Measurements from ENCODE around the gene RBM17.
"Not testable (repeated sequence)": the region's sequence is repeated elsewhere in the genome, so short reads cannot be mapped to it uniquely, and the experiment has no call there.

The RBM17 gene

DNA sequence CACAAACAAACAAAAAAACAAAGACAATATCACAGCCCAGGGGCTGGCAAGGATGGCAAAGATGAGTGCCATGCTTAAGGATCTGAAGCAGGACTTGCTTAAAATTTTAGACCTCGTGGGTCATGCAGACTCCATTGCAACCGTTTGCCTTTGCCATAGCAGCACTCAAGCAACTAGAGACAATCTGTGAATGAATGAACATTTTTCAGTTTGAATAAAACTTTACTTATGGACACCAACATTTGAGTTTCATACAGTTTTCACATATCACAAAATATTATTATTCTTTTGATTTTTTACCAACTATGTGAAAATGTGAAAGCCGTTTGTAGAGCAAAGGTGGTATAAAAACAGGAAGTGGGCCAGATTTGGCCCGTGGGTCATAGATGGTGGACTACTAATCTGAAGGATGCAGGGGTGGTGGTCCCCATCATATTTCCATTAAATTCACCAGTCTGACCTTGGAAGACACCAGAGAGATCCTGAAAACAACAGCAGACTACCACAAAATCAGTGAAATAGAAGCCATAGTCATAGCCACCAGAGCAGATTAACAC lies 8.3 kb upstream of the RBM17 start:
- DNase-seq, result no peak

DNA sequence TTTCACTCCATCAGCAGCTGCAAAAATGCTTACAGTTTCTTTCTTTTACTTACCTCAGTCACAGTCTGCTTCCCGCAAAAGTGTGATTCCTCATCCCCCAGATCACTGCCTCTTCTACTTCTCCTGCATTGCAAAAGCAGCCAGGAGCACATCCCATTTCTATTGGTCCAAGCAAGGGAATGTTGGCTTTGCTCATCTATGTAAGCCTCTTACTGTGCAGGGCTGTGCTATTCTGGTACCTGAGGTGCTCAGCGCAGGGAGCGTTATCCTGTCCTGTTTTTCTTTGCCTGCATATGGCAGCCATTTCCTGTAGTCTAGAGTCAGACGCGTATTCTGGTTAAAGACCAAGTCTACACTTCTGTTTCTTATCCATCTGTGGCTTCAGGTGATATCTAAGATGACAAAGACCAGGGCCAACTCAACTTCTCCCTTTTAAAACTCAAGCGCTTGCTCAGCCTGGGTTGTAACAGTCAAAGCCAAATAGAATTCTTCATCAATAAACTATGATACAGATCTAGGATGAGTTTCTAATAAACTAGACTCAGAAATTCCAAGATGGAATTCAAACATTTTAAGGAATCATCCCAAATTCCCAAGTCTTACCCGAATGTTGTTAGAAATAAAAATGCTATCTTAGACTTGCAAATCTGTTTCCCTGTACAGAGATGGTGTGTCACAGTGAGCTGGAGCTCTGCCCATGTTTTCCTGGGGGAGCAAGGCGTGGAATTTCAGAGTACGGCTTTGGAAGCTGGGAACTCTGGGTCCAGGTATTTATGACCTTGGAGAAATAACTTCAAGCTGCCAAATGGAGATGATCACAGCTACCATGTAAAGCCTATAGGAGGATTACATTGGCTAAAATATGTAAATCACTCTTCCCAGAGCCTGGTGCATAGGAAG lies 6.1 kb upstream of the RBM17 start:
- DNase-seq, result peak in 1 of 5 donors; percentile 53

DNA sequence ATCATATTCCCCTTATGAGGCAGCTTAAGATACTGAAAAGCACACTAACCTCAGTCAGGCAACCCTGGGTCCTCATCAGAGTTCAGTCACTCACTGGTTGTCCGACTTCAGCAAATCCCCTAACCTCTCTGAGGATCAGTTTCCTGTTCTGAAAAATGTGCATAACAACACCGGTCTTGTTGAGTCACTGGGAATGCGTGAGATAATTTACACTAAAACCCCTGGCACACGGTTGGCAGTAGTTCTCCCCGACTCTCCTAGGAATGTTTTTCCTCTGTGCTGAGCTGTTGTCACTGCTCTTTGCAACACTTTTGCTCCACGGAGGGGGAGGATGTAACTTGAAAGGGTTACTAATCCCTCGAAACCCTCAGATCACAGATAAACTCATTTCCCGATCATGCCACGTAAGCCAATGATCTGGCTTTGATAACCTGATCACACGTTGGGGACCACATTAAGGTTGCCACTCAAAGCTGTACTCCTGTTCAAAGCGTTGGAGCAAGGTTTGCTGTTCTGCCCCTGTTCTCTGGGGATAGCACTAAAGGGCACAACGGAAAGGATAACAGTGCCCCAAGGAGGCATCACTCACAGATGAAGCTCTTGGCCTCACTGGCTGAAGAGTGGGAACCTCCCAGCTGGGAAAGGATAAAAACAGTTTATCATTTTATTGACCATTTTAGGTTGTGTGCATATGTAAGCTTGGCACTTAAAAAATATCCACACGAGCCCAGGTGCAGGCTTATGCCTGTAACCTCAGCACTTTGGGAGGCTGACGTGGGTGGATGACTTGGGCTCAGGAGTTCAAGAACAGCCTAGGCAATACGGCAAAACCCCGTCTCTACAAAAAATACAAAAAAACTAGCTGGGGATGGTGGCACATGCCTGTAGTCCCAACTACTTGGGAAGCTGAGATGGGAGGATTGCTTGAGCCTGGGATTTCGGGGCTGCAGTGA lies 5.0 kb upstream of the RBM17 start:
- DNase-seq, result peak in 2 of 5 donors; percentile 40 to 91

DNA sequence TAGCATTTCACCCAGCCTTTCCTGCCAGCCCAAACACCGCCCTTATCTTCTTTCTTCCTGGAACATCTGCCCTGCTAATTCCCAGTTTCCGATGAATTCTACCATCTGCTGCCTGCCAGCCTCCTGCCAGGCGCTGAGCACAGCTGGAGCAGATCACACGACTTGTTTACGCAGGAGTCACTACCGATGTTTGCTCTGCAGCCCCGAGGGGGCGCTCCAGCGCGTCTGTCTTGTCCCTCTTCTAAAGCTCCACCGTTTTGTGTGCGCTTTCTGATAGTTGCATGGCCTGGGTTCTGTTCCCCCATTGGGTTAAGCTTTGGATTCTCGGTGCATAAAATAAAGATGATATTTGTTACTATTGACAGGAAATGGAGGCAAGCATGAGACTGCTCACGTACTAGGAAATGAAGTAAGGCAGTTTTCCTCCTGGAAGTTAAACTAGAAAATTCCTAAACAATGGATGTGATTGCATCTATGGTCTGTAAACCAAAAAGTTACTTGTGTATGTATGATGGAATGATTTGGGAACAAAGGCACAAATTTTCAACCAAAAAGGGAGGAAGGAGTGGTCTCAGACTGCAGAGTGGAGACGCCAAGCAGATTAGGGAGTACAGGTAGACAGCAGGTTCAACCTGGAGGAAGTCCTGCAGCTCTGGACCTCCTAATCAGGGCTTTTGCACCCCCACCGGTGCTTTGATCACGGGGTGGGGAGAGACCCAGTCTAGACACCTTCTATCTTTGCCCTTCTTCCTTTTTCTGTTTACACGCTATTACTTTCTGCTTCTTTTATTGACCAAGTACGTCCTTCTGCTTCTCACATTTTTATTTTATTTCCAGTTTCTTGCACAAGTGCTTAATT lies 2.2 kb upstream of the RBM17 start:
- peak; percentile 61 to 93 (median 73) for DNase-seq

DNA sequence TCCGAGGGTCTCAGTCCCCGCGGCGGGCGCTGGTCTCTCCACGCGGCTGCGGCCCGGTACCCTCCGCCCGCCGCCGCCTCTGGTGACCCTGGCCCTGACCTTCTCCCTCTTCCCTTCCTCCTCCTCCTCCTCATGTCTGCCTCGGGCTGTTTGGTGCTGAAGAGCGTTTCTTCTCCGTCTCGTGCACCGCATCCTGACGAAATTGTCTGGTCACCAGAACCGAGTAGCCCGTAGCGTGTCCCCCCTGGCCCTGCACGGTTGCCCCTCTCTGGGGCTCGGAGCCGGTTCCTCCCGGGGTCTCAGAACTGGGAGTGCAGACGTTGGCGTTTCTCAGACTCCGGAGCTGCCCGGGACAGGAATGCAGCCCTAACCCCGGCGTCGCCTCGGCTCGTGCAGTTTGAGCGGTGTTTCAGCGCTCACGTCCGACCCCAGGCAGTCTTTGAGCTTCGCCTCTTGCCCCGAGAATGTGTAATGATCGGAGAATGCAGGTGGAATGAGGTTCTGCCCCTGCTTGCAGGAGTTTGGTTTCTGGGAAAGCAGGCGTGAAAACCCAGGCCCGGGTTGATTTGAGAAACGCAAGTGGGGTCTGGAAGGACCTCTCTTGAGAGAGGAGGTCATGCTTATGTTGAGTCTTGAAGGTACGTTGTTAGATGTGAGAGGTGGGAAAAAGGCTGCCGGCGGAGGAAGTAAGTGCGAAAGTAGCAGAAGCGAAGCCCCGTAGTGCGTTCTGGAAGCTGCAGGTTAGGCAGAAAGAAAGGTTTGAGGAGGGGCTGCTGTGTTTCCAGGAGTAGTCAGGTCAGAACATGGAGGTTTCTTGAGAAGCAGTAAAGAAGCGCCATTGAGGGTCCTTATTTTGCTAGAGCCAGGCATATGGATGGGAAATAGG lies 743 bp downstream of the RBM17 start:
- DNase-seq, result peak in 2 of 5 donors; percentile 15 to 38

DNA sequence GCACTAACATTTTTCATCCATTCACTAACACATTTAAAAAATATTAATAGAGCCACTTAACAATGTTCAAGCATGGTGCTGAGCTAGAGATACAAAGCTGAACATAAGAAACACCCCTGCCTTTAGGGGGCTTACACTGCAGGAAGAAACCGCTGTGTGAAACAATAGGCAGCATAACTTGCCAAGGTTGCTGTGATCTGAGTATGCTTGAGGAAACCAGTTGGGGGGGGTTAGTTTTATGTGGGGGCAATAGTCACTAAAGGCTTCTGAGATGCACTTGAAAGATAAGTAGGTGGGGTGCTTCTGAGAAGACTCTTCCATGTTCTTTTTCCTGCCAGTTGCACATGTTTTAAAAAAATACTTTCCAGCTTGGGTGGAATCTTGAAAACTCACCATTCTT lies 2.8 kb downstream of the RBM17 start:
- peak in 1 of 5 donors; percentile 36 for DNase-seq

DNA sequence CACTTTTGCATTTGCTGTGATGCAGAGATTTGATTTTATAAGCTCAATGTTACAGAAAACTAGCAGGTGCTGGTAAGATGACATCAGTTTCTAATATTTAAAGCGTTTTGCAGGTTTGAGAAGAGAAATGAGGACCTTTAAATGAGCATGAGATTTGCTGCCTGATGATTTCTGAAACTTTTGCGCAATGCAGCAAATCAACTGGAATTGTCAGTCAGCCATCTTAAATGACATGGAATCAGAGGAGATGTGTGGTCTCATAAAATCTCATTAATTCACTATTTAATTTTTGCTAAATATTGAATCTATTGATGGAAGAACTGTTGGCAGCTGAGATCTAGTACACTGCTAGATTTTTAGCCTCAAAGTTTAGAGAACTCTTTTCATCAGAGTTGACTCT lies 3.9 kb downstream of the RBM17 start:
- DNase-seq, result no peak

DNA sequence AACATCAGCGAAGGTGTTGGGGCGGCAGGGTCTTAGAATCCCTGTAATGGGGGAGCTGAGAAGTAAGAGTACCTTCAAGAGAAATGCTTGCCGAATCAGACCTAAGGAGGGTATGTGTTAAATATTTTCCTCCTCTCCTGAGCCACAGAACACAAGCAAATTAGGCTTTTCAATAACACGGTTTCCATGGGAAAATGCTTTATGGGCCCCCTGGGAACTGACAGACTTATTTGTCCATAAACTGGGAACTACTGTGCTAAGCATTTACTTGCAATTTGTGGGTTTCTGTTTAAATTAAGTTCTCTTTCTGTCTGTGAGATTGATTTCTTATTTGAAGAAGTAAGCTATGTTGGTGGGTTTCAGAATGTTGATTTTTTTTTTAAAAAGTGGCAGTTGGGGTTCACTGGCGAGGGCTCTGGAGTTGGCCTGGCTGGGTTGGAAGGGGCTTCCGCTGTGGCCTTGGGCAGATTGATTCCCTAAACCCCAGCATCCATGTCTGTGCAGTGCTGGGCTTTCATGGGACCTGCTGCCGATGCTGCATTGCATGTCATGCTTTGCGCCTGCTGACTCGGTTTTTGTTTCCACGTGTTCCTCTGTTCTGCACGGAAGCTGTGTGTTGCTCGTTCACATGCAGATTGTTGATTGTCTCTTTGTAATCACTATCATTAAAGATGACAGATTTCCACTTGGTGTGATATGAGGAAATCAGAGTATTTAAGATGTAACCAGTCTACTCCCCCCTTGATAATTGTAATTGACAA lies 7.2 kb downstream of the RBM17 start:
- DNase-seq, result no peak

DNA sequence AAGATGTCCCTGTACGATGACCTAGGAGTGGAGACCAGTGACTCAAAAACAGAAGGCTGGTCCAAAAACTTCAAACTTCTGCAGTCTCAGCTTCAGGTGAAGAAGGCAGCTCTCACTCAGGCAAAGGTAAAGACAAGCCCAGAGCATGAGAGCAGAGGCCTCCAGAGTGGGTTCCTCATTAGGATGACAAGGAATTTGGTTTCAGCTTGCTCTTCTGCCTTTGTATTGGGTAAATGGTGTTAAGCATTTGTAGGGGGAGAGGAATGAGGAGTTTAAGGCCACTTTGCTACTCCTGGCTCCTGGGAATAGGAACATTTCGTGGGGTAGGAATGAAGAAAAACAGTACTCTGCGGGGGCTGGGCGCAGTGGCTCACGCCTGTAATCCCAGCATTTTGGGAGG lies 8.2 kb downstream of the RBM17 start:
- DNase-seq, result no peak

DNA sequence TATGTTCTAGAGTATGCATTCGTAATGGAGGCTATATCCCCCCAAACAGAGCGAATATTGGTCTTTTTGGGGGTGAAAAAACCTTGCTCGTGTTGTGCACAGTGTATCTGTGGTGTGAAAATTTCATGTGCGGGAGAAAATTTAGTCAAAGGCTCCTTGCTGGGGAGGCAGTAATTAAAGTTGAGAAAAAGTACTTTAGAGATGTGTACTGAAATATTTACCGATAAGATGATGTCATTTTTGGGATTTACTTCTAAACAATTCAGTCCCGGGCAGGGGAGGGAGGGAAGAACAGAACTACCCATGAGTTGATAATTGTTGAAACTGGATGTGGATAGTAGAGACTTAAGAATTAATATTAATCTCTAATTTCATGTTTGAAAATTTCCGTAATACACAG lies 9.3 kb downstream of the RBM17 start:
- no peak for DNase-seq

DNA sequence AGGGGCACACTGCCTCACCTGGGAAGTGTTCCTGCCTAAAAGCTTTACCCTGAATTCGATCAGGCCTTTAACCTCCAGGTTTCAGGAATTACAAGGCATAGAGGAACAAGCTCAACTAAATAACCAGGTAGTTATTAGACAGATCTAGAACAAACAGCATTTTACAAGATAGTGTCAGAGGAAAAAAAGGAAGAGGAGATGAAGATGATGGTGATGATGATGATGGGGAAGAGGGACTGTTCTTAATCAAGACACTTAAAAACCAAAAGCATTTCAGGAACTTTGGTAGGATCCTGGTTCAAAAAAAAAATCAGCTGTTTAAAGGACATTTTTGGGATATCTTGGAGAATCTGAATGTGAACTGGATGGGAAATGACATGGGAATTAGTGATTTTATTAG lies 11.5 kb downstream of the RBM17 start:
- no peak for DNase-seq

DNA sequence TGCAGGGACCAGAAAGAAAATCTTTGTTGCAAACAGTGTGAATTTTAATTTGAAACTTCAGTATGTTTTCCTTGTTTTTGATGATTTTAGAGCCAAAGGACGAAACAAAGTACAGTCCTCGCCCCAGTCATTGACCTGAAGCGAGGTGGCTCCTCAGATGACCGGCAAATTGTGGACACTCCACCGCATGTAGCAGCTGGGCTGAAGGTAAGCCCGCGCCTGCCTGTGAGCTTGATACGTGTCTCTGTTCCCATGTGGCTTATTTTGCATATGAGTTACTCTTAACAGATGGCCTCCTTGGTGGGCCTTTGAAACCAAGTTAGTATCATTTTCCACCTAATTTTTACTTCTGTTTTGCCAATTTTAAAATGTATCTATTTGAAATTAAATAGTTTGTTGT lies 12.3 kb downstream of the RBM17 start:
- no peak for DNase-seq

DNA sequence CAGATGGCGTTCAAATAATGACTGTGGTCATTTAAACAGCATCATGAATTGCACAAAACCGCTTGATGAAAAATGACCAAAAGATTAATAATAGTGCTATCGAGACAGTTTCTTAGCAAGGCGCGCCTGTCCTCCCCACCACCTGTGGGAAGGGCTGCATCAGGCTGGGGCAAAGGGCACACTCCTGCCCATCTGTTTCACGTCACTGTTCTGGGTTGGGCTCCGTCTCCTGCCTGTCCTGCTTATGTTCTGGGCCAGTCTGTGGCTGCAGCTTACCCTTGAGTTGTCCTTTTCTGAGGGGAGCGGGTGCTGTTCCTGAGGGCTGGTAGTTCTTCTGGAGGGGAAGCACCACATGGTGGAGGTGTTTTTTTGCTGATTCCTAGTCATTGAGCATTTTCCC lies 13.3 kb downstream of the RBM17 start:
- DNase-seq, result no peak

DNA sequence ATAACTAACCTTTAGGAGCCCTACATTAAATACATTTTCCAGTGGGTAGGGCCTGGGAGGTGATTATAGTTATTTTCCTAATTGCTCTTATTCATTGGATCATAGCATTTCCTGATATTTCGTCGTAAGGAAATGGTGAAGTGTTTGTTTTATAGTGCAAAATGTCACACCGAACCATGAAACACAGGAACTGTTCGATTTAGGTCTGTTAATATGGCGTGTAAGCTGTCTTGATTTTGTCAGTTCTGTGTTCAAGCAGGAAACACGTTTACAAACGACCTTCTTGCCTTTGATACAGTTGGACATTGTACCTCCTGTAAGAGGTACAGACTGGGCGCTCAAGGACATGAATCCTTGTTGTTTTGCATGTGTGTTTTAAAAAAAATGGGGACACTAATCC lies 14.8 kb downstream of the RBM17 start:
- no peak for DNase-seq

DNA sequence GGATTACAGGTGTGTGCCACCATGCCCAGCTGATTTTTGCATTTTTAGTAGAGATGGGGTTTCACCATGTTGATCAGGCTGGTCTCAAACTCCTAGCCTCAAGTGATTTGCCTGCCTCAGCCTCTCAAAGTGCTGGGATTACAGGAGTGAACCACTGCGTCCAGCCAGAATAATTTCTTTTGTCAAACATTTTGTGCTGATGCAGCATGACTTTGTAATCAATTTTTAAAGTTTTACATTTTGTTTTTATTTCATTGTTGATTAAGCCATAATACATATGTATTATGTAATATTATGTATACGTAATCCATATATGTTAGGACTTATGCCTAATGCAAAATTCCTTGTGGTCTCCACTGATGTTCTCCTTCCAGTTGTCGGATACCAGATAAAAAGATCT lies 18.8 kb downstream of the RBM17 start:
- not testable (repeated sequence) for DNase-seq

DNA sequence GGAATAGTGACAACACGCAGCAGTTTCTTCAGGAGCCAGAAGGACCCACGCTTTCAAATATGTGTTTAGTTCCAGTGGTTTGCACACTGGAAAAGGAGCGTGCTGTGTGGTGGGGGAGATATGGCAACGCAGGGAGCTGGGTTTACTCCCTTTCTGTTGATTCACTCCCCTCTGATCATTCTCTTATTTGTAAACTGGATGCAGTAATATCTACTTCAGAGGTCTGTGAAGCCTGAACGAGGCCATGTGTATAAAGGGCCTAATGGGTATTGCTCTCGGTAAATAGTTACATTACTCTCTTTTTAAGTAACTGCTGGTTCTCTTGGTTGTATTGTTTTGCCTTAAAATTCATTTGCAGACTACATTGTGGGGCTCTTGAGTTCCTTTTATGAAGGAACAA lies 19.2 kb downstream of the RBM17 start:
- DNase-seq, result no peak

DNA sequence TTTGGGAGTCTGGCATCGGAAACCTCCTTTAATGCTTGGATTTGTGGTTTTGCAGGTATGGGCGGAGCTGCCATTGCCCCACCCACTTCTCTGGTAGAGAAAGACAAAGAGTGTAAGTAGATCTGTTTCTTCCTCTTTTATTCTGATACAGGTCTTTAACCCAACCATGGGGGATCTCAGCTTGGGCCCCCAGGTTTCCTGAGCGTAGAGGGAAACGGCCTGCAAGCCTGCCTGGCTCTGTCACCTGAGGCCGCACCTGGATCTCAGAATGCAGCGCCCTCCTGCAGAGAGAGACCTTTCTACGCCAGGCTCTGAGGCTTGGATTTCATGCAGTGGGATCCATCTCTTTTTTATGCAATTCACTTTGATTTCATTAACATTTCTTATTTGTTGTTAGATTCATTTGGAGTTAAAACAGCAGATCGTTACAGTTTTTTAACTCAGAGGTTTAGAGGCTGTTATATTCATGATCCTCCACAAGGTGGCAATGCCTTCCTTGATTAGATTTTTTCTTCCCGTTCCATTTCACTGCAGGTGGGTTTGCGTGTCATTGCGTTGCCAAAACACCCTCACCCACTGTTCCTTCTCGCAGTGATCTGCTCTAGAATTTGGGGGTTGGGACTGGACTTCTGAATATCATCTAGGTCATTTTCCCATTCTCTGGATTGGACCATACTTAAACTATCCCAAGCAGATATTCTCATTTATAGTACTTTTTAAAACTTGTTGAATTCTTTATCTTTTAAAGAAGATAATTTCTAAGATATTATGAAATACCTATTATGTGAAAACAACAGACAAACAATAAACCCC lies 20.0 kb downstream of the RBM17 start:
- peak in 2 of 5 donors; percentile 29 to 62 for DNase-seq

DNA sequence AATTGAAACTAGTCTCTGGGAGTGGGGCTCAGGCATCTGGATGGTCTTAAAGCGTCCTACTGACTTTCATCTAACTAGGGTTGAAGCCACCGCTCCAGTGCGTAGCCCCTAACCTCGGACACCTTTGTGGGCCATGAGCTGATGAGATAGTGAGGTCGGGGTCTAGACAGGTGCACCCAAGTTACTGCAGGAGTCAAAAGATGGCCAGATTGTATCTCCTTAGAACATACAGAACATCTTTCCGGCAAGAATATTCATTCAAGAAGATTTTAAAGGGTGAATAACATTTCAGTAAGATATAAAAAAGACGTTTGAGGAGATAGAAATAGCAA lies 20.6 kb downstream of the RBM17 start:
- no peak for DNase-seq

DNA sequence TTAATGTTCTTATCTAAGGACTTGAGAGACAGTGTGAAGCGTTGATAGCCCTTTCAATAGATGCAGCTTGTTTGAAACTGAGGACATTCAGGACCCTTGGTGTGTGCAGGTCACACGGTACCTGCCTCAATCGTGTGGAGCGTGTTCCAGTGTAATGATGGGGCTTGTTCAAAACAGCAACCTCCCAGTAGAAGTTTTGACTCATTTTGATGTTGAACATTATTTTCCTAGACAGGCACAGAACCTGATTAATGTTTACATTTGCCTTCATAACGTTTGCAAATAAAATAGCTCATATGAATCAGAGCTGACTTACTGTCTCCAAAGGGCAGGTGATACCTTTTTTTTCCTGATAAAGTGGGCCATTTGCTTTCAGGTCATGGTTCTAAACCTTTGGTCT lies 21.3 kb downstream of the RBM17 start:
- no peak for DNase-seq

DNA sequence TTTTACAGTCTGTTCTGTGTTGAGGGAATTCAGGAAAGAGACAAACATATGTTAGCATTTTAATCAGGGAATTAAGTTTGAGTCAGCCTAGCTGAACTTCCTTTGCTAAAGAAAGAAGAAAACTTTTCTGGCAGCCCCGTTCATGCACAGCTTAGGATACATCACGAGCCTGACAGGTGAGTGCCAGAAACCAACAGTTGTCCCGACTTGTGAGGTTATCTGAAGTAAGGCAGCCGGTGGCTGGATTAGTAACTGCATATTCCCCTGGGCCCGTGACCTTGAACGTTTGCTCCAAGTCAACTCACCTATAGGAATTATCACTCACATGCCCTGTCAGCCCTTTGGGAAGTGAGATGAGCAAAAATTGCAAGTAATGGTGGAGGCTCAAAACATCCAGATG lies 24.1 kb downstream of the RBM17 start:
- no peak for DNase-seq
